ENCODE data around the gene ENG. TPM values are rescaled to one million over a fixed set of nuclear protein-coding genes. Genes with fewer than 3 reads are reported as not detected.

The ENG gene
- total RNA-seq, 4 donors from 2014 or later = 14.0 to 256 (median 50.3) TPM

DNA sequence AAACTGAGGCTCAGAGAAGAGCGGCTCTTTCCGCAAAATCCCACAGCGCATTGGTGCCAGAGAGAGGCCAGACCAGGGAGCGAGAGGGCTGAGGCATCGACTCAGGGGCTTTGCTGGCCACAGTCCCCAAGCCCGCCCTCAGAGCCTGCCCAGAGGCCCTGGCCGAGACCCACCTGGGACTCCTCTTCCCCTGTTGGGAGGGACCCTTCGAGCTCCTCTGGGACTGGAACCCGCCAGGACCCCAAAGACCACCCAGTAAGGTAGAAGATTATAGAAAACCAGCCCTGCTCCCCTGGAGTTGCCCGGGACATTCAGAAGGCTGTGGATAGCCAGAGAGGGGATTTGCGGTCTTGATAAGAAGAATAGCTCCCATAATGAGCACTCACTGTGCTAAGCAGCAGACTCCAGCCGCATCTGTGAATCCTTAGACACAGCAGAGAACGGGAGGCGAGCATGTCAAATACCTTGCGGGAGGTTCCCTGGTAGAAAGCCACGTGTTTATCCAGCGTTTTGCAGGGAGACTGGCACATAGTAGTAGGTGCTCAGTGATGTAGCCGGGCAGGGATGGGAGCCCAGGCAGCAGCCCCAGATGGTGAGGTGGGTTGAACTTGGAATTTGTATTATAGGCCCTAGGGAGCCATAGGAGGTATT is 23.7 kb upstream of the ENG start:
- peaks cover 0 to 34% of the 10 kb centered on the region in 2 donors for H3K4me1 ChIP-seq
- no peak for DNase-seq

DNA sequence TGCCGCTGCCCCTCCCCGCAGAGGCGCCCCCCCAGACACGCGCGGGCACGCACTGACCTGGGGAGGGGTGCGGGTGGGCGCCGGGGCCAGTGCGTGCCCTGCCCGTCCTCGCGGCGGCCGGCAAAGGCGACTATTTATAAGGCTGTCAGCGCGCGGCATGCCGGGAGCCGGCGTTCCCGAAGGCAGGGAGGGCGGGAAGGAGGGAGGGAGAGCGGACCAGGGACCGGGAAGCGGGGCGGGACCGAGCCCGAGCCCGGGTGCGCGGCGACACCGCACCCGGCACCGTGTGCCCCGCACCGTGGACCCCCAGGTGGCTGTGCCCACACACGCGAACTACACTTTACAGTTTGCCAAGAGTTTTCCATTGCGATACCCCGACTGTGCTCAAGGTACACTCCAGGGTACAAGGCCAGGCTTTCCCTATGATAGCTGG is 23.1 kb upstream of the ENG start, which contains the start of gene AK1:
Gene AK1 (minus strand): TSS at position 110 of the 433 bp plus-strand sequence. CDS start 3,058 bp downstream, outside the sequence.
- TF ChIP-seq, protein P1, sequence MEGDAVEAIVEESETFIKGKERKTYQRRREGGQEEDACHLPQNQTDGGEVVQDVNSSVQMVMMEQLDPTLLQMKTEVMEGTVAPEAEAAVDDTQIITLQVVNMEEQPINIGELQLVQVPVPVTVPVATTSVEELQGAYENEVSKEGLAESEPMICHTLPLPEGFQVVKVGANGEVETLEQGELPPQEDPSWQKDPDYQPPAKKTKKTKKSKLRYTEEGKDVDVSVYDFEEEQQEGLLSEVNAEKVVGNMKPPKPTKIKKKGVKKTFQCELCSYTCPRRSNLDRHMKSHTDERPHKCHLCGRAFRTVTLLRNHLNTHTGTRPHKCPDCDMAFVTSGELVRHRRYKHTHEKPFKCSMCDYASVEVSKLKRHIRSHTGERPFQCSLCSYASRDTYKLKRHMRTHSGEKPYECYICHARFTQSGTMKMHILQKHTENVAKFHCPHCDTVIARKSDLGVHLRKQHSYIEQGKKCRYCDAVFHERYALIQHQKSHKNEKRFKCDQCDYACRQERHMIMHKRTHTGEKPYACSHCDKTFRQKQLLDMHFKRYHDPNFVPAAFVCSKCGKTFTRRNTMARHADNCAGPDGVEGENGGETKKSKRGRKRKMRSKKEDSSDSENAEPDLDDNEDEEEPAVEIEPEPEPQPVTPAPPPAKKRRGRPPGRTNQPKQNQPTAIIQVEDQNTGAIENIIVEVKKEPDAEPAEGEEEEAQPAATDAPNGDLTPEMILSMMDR (IDR thresholded peaks at IDR 0.05) = no peak
- peak; percentile 43 to 56 for TF ChIP-seq POLR2A (IDR thresholded peaks at IDR 0.05)
- peak; percentile 76 to 78 for DNase-seq
- Histone ChIP-seq H3K4me1 (peaks cover 0 to 34% of the 10 kb centered on the region in 2 donors), H3K9me3 (no peaks in the 10 kb centered on the region), H3K27ac (peak within 1 kb of the TSS; percentile 65 to 67), H3K36me3 (no peaks in the 10 kb centered on the region), H3K4me3 (peak within 1 kb of the TSS; percentile 44 to 62), H3K27me3 (no peaks in the 10 kb centered on the region)
- intact Hi-C loops (cut with DNase I; ENCODE audit: low total_unique reads) = no loop called here

More for the DNA sequence above, 23.7 kb upstream of the ENG start:
- H3K27ac ChIP-seq = peak overlapping the region; percentile 65 to 67
- no peaks in the 10 kb centered on the region for H3K36me3 ChIP-seq
- H3K4me3 ChIP-seq = peak overlapping the region; percentile 44 to 62
- no peaks in the 10 kb centered on the region for H3K9me3 ChIP-seq
- no peaks in the 10 kb centered on the region for H3K27me3 ChIP-seq
- TF ChIP-seq, protein P1 (IDR thresholded peaks at IDR 0.05) = peak in 1 of 4 experiments; percentile 2
- TF ChIP-seq POLR2A (IDR thresholded peaks at IDR 0.05) = no peak
- intact Hi-C loops (cut with DNase I; ENCODE audit: low total_unique reads) = no loop called here

DNA sequence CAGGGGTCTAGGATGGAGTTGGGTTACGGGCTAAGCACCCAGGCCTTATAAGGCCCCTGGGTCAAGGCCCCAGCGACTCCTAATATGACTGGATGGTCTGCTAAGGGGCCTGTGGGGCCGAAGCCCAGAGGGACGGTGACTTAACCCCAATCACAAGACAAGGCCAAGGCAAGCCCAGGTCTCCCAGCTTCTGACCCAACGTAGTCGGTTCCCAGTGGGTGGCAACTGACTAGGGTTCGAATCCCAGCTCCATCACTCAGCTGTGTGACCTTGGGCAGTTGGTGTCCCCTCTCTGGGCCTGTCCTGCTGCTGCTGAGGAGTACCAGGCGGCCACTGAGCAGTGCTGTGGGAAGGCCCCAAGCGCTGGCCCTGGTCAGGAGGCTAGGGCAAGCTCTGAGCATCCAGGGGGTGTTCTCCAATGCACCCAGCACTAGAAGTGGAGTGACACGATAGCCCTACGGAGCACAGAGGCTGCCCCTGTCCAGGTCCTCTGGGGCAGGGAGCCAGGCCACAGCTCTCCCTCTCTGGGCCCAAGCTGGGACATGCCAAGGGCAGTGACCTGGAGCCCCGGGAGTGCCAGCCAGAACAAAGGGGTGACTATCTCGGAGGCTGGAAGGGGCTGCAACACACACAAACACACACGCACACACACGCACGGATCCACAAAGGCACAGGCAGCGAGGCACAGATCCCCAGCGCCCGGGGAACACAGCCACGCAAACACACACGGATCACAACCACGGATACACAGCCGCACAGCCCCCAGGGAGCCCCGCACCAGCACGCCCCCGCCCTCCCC is 22.5 kb upstream of the ENG start:
- H3K4me1 ChIP-seq = peaks cover 0 to 34% of the 10 kb centered on the region in 2 donors
- TF ChIP-seq POLR2A (IDR thresholded peaks at IDR 0.05) = no peak
- TF ChIP-seq, protein P1 (IDR thresholded peaks at IDR 0.05) = no peak
- no peaks in the 10 kb centered on the region for H3K9me3 ChIP-seq
- H3K36me3 ChIP-seq = no peaks in the 10 kb centered on the region
- no peaks in the 10 kb centered on the region for H3K27me3 ChIP-seq
- H3K27ac ChIP-seq = peak overlapping the region; percentile 65 to 67
- H3K4me3 ChIP-seq = peak overlapping the region; percentile 44 to 62
- no peak for DNase-seq
- intact Hi-C loops (cut with DNase I; ENCODE audit: low total_unique reads) = no loop called here

DNA sequence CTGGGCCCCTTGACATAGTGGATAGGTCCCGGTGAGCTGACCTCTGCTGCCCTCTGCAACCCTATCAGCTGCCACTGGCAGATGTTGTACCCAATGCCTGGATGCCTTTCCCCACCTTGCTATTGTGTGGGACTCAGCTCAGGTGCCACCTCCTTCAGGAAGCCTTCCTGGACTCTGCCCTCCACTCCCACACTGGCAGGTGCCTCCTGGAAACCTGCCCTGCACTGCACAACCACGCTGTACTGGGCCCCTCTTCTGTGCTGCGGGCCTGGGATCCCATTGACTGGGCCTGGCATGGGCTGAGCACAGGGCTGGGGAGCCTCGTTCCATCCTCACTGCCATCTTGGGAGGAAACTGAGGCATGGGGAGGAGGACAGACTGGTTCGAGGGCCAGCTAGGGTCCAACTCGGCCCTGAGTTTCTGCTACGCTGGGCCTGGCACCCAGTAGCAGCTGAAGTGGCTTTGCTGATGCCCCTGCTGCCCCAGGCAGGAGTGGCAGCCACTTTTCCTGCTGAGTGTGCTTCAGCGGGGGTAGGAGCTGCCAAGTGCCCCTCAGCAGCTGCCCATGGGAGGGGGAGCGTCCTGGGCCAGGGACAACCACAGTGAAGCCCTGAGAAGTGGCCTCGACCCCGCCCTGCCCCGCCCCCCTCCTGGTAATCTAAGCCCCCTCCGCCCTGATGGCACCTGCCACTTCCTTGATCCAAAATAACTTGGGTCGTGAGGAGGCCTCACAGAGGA is 21.7 kb upstream of the ENG start:
- no peaks in the 10 kb centered on the region for H3K9me3 ChIP-seq
- H3K4me3 ChIP-seq = no peak overlapping the region
- peaks cover 0 to 34% of the 10 kb centered on the region in 2 donors for H3K4me1 ChIP-seq
- no peaks in the 10 kb centered on the region for H3K36me3 ChIP-seq
- DNase-seq = no peak
- H3K27ac ChIP-seq = peak overlapping the region; percentile 65 to 67
- intact Hi-C loops (cut with DNase I; ENCODE audit: low total_unique reads) = no loop called here
- no peak for TF ChIP-seq POLR2A (IDR thresholded peaks at IDR 0.05)
- TF ChIP-seq, protein P1 (IDR thresholded peaks at IDR 0.05) = no peak
- no peaks in the 10 kb centered on the region for H3K27me3 ChIP-seq
